DOHH2 (cell line): Measurements from ENCODE around the gene SYNRG.

ENCODE experiments used
- CTCF ChIP-seq: fragments of 200-600 bp; sonication (generic); IDR thresholded peaks from one replicate; pipeline ENCODE4 v1.5.1; 2014; ENCODE audit warnings: antibody characterized with exemption, mild to moderate bottlenecking, low read depth, low read length; ENCODE audit not compliant: poor library complexity, severe bottlenecking
- EZH2phosphoT487 ChIP-seq: fragments of 200-600 bp; sonication (generic); IDR thresholded peaks from 2 replicates; pipeline ENCODE4 v1.6.1; 2017; ENCODE audit warnings: borderline replicate concordance, mild to moderate bottlenecking, antibody characterized with exemption, low read length, moderate library complexity, mixed read lengths

- no peak for TF ChIP-seq CTCF
- no peak for TF ChIP-seq EZH2phosphoT487
Observed at GRCh38 chr17:37598145-37598544, 11.1 kb downstream of the SYNRG start.
